HG02642 (cell line): ENCODE data around the gene RTN4RL1.

Experiments used
- ATAC-seq: cut with Tn5 transposase; IDR thresholded peaks from one replicate; pipeline ENCODE4 v1.9.1; 2021; ENCODE audit warnings: mild to moderate bottlenecking; ENCODE audit not compliant: unreplicated experiment, poor library complexity

The RTN4RL1 gene

DNA sequence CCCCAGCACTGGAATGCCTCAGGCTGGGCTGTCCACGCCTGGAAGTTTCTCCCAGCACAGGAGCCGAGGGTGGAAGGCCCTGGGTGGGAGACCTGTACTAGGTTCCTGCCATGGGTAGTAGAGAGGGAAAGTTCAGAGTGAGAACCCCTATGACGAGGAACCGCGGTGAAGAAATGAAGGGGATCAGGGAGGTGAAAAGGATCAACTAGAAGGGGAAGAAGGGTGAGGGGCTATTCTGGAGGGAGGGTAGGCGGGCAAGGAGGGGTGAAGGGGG, 35.2 kb upstream of the RTN4RL1 start:
- ATAC-seq, result no peak

DNA sequence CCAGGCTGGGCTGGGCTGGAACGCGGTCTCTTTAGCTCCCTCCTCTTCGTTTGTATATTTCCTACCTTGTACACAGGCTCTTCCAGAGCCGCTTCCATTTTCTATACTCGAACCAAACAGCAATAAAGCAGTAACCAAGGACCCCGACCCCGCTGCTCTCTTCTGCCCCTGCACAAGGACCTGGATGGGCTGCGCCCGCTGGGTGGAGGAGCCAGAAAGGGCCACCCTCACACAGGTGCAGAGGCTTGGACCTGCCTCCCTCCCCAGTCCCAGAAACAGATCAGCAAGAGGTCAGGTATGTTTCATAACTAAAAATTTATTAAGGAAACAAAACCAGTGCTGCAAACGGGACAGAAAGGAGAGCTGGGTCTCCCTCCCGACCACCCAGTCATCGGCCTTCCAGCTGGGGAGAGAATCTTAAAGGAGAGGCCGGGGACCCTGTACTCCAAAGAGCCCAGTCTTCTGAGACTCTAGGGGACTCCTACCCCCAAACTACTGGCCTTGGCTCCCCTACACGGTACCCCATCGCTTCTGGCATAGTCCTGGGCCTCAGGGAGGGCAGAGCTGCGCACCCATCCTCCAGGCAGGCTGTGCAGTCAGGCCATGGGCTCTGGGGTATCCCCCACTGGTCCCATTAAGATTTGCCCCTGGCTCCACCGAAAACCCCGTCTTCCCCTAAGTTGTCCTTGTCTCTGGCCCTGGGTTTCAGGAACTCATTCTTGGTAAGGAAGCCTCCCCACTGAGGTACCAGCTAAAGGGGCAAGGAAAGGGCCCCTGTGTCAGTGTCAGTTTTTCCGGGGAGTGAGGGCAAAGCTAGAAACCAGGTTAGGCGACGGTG, 34.6 kb upstream of the RTN4RL1 start:
- no peak for ATAC-seq

DNA sequence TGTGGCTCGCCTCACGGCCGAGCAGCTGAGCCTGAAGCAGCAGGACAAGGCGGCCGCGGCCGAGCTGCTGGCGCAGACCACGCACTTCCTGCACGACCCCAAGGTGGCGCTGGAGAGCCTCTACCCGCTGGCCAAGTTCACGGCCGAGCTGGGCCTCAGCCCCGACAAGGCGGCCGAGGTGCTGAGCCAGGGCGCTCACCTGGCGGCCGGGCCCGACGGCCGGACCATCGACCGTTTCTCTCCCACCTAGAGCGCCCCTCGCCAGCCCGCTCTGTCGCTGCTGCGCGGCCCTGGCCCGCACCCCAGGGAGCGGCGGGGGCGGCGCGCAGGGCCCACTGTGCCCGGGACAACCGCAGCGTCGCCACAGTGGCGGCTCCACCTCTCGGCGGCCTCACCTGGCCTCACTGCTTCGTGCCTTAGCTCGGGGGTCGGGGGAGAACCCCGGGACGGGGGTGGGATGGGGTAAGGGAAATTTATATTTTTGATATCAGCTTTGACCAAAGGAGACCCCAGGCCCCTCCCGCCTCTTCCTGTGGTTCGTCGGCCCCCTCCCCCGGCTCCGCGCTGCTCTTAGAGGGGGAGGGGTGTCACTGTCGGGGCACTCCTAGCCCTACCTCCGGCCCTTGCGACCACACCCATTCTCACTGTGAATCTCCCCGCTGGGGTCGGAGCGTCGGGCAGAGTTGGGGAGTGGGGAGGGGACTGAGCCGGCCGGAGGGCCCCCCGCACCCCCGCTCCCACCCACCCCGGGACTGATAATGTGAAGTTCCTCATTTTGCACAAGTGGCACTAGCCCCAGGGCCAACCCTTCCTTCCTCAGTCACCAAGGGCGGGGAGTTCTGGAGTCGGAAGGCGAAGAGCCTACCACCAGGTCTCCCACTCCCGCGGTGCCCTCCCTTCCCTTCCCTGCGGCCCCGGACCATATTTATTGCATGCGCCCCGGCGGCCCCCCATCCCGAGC, 33.7 kb upstream of the RTN4RL1 start:
- ATAC-seq, result no peak

DNA sequence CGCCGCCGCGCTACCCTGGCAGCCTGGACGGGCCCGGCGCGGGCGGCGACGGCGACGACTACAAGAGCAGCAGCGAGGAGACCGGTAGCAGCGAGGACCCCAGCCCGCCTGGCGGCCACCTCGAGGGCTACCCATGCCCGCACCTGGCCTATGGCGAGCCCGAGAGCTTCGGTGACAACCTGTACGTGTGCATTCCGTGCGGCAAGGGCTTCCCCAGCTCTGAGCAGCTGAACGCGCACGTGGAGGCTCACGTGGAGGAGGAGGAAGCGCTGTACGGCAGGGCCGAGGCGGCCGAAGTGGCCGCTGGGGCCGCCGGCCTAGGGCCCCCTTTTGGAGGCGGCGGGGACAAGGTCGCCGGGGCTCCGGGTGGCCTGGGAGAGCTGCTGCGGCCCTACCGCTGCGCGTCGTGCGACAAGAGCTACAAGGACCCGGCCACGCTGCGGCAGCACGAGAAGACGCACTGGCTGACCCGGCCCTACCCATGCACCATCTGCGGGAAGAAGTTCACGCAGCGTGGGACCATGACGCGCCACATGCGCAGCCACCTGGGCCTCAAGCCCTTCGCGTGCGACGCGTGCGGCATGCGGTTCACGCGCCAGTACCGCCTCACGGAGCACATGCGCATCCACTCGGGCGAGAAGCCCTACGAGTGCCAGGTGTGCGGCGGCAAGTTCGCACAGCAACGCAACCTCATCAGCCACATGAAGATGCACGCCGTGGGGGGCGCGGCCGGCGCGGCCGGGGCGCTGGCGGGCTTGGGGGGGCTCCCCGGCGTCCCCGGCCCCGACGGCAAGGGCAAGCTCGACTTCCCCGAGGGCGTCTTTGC, 32.8 kb upstream of the RTN4RL1 start:
- no peak for ATAC-seq

DNA sequence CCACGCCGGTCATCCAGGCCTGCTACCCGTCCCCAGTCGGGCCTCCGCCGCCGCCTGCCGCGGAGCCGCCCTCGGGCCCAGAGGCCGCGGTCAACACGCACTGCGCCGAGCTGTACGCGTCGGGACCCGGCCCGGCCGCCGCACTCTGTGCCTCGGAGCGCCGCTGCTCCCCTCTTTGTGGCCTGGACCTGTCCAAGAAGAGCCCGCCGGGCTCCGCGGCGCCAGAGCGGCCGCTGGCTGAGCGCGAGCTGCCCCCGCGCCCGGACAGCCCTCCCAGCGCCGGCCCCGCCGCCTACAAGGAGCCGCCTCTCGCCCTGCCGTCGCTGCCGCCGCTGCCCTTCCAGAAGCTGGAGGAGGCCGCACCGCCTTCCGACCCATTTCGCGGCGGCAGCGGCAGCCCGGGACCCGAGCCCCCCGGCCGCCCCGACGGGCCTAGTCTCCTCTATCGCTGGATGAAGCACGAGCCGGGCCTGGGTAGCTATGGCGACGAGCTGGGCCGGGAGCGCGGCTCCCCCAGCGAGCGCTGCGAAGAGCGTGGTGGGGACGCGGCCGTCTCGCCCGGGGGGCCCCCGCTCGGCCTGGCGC, 32.1 kb upstream of the RTN4RL1 start:
- ATAC-seq, result no peak

DNA sequence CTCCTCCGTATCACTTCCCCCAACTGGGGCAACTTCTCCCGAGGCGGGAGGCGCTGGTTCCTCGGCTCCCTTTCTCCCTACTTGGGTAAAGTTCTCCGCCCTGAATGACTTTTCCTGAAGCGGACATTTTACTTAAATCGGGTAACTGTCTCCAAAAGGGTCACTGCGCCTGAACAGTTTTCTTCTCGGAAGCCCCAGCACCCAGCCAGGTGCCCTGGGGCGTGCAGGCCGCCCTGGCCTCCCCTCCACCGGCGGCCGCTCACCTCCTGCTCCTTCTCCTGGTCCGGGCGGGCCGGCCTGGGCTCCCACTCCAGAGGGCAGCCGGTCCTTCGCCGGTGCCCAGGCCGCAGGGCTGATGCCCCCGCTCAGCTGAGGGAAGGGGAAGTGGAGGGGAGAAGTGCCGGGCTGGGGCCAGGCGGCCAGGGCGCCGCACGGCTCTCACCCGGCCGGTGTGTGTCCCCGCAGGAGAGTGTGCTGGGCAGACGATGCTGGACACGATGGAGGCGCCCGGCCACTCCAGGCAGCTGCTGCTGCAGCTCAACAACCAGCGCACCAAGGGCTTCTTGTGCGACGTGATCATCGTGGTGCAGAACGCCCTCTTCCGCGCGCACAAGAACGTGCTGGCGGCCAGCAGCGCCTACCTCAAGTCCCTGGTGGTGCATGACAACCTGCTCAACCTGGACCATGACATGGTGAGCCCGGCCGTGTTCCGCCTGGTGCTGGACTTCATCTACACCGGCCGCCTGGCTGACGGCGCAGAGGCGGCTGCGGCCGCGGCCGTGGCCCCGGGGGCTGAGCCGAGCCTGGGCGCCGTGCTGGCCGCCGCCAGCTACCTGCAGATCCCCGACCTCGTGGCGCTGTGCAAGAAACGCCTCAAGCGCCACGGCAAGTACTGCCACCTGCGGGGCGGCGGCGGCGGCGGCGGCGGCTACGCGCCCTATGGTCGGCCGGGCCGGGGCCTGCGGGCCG, 31.4 kb upstream of the RTN4RL1 start:
- ATAC-seq, result no peak

DNA sequence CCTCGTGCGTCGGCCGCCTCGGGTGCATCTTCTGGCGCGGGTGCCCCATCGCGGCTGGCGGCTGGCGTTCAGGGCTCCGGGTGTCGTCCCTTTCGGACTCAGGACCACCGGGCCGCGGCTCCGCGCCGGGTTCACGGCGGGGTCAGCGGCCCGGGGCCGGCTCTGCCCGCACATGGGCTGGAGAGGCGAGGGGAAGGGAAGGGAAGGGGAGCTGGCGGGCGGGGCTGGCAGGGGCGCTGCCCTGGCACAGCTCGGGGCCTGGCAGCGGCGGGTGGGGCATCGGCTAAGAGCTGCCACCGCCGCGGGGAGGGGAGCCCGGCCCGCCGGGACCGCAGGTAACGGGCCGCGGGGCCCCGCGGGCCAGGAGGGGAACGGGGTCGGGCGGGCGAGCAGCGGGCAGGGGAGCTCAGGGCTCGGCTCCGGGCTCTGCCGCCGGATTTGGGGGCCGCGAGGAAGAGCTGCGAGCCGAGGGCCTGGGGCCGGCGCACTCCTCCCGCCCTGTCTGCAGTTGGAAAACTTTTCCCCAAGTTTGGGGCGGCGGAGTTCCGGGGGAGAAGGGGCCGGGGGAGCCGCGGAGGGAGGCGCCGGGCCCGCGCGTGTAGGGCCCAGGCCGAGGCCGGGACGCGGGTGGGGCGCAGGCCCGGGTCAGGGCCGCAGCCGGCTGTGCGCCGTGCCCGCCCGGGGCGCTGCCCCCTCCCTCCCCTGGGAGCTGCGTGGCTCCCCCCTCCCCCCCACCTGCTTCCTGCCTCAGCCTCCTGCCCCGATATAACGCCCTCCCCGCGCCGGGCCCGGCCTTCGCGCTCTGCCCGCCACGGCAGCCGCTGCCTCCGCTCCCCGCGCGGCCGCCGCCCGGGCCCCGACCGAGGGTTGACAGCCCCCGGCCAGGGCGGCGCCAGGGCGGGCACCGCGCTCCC, 30.4 kb upstream of the RTN4RL1 start:
- no peak for ATAC-seq

DNA sequence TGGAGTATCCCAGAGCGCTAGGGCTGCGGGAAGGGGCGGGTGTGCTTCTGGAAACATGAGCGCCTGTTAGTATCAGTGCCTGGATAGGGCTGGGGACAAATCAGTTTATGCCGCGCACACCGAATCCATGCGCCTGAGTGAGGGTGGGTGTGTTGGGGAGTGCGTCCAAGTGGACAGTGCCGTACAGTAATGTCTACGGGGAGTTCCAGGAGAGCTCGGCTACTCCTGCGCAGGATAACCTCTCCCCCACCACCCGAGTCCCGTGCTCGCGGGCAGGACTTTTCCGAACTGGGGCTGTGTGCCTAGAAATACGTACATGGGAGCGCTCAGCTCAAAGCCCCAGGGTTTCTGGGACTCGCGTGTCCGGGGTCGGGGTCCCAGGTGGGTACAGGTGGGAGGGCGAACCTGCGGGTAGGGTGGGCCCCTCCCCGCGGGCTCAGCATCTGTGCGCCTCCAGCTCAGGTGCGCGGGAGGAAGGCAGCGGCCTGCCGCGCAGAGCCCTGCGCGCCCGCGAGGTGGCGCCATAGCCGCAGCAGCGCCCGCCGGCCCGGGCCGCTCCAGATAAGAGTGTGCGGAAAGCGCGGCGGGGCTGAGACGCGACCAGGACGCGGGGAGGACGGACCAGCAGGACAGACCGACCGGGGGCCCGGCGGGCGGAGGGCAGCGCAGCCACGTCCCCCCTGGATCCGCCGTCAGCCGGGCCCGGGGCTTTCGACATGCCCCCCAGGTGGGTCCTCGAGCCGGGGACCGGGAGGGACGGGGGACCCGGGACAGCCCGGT, 29.6 kb upstream of the RTN4RL1 start, which contains the start of gene HIC1:
TSS of gene HIC1 (plus strand) at position 592 of the 780 bp plus-strand sequence. CDS start 1,588 bp downstream, outside the sequence.
- peak; percentile 39 for ATAC-seq

DNA sequence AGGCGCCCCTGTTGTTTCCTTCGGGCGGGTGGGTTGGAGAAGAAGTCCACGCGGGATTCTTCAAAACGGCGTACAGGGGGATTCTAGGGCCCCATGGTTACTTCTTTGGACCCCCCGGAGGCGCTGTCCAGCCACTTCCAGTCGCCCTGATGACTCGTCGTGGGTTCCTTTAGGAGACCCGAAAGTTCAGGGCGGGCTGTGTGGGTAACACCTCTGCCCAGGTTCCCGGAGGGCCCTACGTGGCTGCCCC, 29.1 kb upstream of the RTN4RL1 start:
- no peak for ATAC-seq

DNA sequence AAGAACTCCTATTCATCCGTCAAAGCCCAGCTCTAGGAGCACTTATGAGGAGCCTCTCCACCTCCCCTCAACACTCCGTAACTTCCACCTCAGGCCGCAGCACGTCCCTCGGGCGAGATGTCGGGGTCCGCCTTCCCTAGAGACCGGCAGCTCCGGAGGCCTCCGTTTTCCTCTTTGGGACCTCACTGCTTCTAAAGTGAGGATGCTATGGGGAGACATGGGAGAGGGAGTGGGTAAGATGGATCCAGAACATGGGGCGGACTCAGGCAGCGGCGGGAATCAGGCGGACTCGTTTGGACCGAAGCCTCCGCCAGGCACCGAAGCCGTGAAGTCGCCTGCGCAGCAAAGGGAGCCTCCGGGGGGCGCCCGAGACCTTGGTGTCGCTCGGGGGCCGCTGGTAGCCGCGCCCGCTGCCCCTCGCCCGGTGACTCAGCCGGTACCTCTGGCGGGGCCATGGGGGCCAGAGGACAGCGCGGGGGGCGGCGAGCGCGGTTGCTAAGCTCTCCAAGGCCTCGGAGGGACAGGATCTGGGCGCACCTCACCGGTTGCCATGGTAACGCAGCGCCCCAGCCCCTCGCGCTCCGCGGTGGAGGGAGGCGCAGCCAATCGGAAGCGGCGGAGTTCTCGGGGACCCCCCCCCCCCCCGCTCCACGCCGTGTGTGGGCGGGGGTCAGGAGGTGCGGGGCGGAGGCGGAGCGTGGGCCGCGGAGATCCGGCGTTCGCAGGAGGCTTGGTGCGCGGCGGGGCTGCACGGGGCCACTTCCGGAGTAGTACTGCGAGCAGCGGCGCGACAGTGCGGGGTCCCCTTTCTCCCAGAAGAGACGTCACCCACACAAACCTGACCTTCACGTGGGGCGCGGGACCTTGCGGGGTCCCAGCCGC, 28.5 kb upstream of the RTN4RL1 start:
- ATAC-seq, result no peak

DNA sequence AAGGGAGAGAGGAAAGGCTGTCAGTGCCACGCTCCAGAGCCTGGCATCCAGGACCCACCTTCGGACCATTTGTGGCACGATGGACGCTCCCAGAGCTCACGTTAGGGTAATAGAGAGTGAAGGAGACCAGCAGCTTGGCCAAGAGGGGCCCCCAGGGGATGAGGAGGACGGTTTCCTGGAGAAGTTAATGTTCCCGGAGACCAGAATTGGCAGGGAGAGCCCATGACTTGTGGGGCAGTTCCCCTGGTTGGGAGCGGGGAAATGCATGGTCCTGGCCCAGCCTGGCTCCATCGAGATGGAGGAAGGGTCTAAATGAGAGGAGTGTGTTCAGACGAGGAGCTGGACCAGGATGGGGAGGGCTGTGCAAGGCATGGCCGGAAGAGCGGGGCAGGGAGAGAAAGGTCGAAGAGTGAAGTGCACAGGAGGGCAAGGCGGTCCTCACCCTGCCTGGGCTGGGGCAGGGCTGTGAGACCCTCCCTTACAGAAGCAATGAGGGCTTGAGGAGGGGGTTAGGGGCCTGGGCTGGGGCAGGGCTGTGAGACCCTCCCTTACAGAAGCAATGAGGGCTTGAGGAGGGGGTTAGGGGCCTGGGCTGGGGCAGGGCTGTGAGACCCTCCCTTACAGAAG, 26.9 kb upstream of the RTN4RL1 start:
- no peak for ATAC-seq

DNA sequence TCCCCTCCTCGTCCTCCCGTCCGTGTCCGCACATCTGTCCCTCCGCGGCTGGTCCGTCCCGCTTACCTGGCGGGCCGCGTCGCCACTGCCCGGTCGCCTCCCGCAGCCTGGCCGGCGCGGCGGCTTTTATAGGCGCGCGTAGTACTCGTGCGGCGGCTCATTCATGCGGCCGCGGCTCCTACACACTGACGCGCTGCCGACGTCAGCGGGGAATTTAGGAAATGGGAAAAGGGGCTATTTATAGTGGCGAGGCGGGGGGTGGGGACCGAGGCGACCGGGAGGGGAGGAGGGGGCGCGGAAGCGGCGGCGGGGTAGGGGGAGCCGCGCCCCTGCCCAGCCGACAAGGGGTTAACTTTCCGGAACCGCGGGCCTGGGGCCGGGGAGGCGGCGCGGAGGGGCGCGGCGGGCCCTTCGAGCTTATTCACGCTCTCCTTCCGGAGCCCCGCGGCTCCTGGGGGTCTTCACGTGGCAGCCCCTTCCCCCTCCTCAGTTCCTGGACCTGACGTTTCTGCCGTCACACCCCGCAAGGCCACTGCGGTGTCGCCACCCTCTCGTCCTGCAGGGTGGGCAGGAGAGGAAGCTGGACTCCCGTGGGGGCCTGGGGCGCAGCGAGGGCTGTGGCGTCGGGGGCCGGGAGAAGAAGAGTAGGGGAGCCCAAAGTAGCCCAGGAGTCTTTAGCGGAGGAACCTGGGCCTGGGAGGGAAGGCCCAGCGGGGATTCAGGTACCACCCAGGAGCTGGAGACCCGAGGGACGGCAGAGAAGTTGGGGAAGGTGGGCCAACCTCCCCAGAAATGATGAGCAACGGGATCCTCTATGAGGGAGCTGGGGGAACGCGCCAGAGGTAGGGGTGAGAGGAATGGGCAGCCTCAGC, 26.2 kb upstream of the RTN4RL1 start:
- ATAC-seq, result no peak

DNA sequence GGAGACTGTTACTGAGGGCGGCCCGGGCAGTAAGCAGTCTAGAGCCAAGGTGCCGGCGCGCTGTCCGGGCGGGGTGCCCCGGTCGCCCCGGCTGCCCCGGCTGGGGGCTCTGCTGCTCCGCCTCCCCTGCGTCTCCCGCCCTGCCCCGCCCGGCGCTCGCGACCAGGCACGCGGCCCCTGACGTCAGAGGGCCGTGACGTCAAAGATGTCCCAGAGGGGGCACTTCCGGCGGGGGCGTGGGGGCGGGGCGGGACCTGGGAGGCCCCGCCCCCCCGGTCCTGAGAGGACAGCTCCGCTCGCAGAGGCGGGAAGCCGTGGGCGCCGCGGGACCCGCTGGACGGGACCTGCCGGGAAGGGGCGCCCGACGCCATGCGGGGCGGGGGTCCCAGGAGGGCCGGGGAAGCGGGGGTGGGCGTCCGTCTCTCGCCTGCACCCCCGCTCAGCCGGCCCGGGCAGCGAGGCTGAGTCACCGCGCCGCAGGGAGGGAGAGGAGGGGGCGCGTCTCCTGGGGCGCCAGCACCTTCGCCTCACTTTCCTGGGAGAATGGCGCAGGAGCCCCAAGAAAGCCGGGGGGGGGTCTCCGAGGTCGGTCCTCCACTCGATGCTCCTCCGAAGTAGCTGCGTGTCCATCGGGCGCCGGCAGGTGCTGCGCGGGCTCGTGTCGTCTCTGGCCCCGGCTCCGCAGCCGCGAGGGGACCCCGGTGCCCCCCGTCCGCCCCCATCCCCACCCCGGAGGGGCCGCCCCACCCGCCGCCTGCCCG, 25.3 kb upstream of the RTN4RL1 start:
- peak; percentile 18 for ATAC-seq
